Epidermal melanocyte (primary cell): ENCODE measurements around the gene SPEM3.
A peak's percentile ranks its signal among the peaks of the same experiment; 100 is the strongest.

Experiments used
- DNase-seq: peaks from one replicate; pipeline ENCODE4 v3.0.0; 2011; ENCODE audit warnings: low spot score; ENCODE audit not compliant: insufficient read length

Gene SPEM3

GRCh38 chr17:7403977-7404736 lies 24.5 kb upstream of the SPEM3 start, which contains the start of gene TMEM256:
Gene TMEM256 (minus strand): TSS chr17:7404097. CDS start chr17:7404084, 13 bp downstream.
- peak; percentile 98 for DNase-seq

DNA sequence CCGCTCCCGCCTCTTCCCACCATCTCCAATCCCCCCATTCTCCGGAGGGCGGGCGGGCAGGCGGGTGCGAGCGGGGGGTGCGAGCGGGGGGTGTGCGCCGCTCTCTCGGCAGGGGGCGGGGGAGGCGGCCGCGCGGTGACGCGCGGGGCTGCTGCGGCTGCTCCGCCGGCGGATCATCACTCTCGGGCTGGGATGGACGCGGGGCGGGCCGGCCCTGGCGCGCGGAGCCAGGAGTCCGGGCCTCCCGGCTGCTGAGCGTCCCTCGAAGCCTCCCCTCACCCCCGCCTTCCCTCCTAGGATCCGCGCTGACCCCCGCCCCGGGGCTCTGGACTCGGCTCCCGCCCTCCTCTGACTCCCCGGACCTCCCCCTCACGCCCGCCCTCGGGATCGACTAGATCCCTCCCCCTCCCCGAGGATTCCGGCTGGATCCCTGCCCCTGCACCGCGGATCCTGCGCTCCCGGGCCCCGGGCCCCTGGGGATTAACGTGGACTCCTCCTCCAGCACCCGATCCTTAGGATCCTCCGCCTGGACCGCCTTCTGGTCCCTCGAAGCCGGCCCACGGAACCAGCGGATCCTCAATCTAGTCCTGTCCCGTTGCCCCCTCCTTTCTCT lies 23.8 kb upstream of the SPEM3 start:
- DNase-seq = peak; percentile 79

DNA sequence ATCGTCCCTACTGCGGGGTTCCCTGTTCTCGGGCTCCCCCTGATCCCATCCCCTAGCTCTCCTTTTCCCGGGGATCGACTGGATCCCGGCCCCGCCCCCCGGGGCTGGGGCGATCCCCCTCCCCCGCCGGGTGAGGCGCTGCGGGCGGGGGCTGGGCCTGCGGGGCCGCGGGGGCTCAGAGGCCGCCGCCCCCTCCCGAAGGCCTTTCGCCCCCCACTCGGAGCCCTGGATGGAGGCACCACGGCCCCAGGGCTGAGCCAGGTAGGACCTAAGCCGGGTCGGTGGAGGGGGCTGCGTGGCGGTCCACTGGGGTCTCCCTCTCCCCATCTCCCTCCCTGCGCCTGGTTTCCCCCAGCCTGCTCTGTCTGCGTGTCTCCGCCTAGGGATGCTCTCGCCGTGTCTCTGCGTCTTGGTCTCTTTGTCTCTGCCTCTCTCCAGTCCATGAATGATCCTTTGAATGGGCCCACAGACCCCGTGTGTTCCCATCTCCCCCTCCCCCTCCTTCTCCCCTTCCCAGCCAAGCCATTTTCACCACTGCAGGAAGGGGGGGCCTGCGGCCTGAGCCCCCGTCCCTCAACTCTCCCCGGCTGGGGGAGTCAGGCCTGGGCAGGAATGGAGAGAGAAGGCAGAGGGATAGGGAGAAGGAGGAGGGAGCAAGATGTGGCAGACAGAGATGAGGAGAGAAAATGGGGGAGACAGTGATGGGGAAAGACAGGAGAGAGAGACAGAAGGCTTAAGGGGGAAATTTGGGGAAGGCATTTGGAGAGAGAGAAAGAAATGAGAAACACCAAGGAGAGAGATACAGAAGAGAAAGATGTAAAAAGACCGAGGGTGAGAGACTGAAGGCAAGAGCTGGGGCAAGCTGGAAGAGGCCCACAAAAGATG lies 23.1 kb upstream of the SPEM3 start:
- DNase-seq = no peak

DNA sequence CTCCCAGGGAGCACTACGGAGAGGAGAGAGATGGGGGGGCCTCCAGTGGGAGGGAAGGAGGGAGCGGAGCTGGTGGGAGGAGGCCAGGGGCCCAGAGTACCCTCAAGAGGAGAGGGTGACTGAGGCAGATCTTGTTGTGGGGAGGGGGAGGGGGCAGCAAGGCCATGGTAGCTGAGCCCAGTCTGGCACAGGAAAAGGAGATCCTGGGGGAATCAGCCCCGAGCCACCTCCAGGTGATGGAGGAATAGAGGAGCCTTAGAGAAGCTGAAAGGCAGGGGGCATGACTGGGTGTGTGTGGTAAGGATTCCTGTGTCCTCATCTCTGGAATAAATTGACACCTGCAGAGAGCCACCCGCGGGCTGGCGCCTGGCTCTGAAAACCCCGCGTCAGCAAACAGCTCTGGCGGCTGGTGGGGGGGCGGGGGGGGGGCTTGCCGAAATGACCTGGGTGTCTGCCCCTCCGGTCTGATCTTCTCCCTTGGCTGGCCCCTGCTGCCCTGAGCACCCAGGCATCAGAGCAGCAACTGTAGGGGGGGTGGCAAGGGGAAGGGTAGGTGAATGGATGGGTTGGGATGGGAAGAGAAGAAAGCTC lies 22.3 kb upstream of the SPEM3 start:
- DNase-seq = no peak

GRCh38 chr17:7407082-7407481 lies 21.6 kb upstream of the SPEM3 start:
- DNase-seq = no peak

DNA sequence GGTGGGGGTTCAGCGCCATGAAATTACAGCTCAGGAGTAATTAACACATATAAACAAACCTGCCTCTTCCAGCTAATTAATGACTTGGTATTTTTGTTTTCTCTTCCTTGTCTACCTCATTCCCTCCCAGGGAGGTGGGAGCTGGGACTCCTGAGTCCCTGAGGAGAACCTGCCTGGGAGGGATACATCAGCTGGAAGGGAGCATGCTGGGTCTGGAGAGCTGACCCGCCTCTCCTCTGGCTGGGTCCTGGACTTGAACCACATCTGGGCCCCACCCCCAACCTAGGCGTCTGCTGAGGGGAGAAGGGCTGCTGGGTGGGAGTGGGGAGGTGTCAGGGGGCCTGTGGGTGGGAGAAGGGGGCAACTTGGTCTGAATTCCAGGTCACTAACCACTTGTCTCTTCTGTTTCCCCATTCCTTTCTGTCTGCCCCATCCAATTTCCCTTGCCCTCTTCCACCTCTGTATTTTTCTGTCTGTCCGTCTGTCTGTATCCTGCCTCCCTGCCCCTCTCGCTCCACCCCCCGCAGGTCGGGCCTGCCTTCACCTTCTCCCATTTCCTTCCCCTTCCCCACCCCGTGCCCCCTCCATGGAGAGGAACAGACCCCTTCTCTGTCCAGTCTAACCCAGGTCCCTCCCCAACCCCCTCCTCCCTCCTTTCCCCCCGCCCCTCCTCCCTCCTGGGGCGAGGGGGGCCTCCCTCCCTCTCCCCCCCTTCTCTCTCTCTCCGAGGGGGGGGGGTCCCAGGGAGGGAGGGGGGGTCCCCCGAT lies 21.0 kb upstream of the SPEM3 start, which contains the start of gene NLGN2:
Gene NLGN2 (plus strand): TSS at position 361 of the 767 bp plus-strand sequence. CDS start 411 bp downstream, outside the sequence.
- no peak for DNase-seq

- no peak for DNase-seq
Measured at GRCh38 chr17:7408252-7408727, 20.4 kb upstream of the SPEM3 start.

DNA sequence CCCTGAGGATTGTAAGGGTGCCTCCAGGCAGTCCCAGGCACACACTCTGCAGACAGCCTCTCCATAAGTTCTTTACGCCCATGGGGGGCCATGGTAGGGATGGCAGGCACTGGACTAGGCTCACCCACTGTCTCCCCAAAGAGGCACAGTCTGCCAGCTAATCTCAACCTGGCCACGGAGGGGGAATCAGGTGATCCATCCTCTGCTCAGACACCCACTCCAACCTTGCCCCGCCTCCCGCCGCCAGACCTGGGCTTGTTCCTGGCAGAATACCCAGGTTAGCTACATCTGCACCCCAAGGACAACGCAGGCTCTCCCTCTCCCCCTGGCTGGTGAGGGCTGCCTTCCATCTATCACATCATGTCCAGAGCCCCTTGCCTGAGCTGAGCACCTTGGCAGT lies 19.8 kb upstream of the SPEM3 start:
- DNase-seq = no peak

GRCh38 chr17:7409716-7410115 lies 18.9 kb upstream of the SPEM3 start:
- DNase-seq = no peak

DNA sequence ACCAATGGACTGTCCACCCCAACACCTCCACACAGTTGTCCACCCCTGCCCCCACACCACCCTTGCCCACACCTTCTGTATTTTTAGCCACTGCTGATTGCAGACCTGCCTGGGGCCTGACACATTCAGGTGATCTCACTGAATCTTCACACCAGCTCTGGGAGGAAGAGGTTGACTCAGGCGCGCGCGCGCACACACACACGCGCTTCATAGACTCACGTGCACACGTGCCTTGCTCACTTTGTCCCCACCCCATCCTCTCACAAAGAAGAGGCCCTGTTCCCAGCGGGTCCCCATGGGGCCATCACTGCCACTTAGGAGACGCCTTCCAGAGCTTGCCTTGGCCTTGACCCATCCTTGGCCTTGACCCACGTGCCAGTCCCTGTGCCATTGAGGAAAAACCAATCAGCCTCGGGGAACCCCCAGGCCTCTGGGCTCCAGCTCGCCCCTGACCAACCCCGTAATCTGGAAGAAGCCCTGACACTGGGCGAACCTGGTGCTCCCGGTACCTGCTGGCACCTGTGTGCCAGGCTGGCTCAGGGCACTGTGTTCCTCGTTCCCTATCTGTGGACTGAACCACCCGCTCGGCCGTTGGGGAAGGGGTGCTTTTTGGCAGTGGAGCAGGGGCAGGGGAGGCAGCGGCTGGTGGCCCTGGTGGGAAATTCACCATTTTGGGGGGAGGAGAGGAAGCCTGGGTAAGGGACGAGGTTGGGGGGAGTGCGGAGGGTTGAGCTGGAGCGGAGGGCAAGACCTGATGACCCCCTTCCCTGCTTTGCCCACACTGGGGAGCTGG lies 17.8 kb upstream of the SPEM3 start:
- DNase-seq = no peak

DNA sequence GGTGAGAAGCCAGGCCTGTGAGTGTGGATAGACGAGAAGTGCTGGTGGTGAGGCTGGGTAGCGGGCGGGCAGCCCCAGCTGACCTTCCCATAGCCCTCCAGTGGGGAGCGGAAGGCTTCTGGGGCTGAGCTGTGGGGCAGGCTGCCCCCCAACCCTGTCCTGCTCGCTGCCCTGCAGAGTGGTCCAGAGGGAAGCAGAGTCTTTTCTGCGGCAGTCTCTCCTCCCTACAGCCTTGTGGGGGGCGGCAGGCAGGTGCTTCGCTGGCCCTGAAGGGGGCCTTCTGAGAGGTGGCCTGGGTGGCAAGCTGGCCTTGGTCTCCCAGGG lies 17.3 kb upstream of the SPEM3 start:
- DNase-seq = no peak

DNA sequence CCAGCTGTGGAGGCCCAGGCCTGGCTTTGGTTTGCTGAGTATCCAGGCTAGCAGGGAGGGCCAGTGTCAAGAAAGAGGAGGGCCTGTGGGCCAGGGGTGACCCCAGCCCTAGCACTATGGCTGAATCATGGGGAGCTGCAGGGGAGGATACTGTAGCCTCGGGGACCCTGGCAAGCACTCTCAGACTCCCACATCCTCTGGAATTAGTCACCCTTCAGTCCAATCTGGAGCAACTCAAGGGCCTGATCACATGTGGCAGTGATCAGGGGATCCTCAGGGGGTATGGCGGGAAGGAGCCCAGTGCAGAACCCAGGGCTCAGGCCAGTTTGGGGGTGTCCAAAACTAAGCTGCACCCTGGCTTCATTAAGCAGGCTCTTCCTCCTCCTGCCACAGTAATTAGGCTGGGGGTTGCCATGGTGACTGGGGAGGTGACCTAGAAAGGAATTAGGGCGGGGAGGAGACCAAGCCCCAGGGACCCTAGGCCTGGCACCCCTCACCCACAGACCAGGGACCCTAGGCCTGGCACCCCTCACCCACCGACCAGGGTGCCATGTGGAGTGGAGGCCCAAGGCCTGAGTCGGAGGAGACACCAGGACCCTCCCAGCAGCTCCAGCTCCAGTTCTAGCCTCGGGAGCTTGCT lies 15.2 kb upstream of the SPEM3 start:
- DNase-seq = no peak

GRCh38 chr17:7414837-7415236 lies 13.8 kb upstream of the SPEM3 start:
- DNase-seq = no peak

- DNase-seq = no peak
Measured at GRCh38 chr17:7415784-7416183, 12.9 kb upstream of the SPEM3 start.

DNA sequence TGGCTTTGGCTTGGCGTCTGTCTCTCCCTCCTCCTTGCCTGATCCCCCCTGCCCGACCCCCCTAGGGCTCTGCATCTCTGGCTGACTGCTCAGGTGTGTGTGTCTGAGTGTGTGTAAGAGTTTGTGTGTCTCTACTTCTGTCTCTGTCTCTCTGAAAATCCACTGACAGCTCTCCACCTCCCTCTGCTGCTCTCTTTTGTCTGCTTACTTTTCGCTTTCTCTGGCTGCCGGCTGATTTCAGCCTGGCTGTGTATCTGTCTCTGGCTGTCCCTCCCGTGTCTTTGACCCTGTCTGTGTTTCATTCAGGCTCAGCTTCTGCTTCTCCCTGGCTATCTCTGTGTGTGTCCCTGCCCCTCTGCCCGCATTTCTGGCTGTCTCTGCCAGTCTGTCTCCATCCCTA lies 12.3 kb upstream of the SPEM3 start:
- no peak for DNase-seq

DNA sequence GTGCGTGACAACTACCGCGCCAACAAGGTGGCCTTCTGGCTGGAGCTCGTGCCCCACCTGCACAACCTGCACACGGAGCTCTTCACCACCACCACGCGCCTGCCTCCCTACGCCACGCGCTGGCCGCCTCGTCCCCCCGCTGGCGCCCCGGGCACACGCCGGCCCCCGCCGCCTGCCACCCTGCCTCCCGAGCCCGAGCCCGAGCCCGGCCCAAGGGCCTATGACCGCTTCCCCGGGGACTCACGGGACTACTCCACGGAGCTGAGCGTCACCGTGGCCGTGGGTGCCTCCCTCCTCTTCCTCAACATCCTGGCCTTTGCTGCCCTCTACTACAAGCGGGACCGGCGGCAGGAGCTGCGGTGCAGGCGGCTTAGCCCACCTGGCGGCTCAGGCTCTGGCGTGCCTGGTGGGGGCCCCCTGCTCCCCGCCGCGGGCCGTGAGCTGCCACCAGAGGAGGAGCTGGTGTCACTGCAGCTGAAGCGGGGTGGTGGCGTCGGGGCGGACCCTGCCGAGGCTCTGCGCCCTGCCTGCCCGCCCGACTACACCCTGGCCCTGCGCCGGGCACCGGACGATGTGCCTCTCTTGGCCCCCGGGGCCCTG lies 11.5 kb upstream of the SPEM3 start:
- no peak for DNase-seq

GRCh38 chr17:7418472-7419152 lies 10.0 kb upstream of the SPEM3 start:
- DNase-seq = no peak

DNA sequence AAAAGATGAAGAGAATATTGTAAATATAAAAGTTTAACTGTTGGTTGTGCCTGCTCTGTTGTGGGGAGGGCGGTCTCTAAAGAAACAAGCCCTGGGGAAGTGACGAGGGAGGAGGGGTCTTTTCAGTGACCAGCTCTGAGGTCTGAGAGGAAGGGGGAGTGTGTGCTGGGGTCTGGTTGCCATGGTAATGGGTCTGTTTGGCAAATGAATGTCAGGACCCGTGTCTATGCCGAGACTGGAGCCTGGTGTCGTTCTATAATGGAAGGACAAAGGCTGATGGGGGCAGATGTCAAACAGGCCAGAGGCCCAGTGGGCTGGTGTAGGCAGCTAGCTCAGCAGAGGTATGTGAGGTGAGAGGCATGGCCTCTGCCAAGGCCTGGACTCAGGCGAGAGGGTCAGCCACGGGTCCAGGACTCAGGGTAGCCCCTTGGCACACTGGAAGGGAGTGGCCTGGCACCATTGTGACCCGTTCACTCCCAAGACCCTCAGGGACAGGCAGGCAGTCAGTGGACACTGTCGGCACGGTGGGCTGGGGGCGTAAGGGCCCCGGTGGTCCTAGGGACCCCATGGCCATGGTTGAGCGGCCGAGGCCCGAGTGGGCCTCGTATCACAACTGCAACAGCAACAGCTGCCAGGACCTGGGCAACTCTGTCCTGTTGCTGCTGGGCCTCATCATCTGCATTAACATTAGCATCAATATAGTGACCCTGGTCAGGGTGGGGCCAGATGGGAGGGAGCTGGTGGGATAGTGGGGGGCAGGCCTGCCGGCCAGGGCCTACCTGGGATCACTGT lies 8.6 kb upstream of the SPEM3 start, which contains the start of gene SPEM1:
Gene SPEM1 (plus strand): TSS at position 506 of the 792 bp plus-strand sequence. CDS start 61 bp downstream, at position 567.
- no peak for DNase-seq
